AG09319 (cell line): ENCODE data around the gene PIGK.

Source experiments
- DNase-seq: peaks from one replicate; pipeline ENCODE4 v3.0.0-alpha.2; 2010; ENCODE audit warnings: low read depth; ENCODE audit errors: extremely low read depth
- TF ChIP-seq, protein P1 (sequence below): IDR thresholded peaks from 2 replicates; pipeline ENCODE4 v1.5.1; 2011; ENCODE audit warnings: low read depth, mild to moderate bottlenecking, inconsistent platforms, low read length, moderate library complexity

PIGK gene

DNA sequence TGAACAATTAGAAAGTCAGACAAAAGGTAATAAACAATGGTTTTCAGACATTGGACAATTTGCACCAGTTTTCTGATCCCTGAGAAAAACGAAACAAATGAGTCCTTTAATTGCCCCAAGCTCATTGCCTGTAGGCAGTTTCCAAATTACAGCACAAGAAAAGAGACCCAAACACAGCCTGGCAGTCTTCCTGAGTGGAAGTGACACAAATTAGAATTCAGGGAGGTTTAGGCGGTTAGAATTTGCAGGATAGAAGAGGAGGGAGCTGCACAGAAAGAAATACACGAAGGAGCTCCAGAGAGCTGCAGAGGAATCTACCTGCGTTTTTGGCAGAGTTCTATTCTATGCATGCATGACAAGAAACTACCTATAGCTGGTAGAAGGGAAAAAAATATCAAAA, 115.7 kb downstream of the PIGK start:
- DNase-seq: no peak
- TF ChIP-seq, protein P1, sequence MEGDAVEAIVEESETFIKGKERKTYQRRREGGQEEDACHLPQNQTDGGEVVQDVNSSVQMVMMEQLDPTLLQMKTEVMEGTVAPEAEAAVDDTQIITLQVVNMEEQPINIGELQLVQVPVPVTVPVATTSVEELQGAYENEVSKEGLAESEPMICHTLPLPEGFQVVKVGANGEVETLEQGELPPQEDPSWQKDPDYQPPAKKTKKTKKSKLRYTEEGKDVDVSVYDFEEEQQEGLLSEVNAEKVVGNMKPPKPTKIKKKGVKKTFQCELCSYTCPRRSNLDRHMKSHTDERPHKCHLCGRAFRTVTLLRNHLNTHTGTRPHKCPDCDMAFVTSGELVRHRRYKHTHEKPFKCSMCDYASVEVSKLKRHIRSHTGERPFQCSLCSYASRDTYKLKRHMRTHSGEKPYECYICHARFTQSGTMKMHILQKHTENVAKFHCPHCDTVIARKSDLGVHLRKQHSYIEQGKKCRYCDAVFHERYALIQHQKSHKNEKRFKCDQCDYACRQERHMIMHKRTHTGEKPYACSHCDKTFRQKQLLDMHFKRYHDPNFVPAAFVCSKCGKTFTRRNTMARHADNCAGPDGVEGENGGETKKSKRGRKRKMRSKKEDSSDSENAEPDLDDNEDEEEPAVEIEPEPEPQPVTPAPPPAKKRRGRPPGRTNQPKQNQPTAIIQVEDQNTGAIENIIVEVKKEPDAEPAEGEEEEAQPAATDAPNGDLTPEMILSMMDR: no peak

DNA sequence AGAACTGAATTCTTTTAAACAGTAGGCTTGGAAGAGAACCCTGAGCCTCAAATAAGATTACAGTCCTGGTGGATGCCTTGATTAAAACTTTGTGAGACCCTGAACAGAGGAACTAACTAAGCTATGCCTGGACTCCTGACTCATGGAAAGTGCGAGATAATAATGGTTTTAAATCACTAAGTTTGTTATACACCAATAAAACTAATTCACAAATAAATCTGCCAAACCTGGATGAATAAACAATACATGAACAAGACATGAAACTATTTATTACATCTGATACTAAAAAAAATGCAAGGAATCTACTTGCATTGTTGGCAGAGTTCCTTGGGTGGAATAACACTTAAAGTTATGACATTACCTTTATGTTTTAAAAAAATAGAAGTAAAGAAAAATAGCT, 118.4 kb downstream of the PIGK start:
- TF ChIP-seq, protein P1: no peak
- DNase-seq: no peak

DNA sequence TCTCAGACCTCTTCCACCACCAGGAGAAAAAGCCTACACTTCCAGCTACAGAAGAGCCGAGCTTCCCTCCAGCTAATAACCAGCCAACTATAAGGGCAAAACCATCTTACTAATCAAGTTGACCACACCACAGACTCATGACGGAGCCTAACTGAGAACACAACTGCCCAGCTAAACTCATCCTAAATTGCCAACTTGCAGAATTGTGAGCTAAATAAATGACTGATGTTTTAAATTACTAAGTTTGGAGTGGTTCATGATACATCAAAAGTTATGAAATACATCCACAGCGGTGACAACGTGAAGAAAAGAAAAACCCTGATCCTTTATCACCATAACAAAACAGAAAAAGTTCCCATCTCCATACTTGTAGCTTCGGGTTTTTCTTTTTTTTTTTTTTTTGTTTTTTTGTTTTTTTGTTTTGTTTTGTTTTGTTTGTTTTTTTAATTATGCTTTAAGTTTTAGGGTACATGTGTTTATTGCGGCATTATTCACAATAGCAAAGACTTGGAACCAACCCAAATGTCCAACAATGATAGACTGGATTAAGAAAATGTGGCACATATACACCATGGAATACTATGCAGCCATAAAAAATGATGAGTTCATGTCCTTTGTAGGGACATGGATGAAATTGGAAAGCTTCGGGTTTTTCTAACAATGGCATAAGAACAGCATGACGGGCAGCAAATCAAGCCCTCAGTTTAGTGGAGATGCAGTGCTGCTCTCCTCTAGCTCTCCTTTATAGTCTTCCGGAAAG, 122.6 kb downstream of the PIGK start:
- DNase-seq: no peak
- TF ChIP-seq, protein P1: no peak

DNA sequence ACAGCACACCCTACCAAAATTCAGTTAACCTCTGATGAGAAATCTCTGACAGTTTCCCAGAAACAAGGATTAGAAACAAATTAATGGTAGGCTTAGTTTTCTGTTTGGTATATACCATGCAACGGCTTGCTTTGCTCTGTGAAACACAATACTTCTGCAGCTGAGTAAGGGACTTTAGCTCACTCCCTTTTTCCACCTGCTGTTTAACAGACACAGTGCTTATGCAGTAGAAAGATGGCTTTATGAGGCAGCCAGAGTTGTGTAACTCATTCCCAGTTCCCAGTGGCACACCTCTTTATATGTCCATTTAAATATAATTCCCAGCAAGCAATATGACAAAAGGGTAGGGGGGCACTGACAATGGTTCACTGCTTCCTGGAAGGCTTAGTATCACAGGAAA, 124.0 kb downstream of the PIGK start:
- TF ChIP-seq, protein P1: no peak
- DNase-seq: no peak

DNA sequence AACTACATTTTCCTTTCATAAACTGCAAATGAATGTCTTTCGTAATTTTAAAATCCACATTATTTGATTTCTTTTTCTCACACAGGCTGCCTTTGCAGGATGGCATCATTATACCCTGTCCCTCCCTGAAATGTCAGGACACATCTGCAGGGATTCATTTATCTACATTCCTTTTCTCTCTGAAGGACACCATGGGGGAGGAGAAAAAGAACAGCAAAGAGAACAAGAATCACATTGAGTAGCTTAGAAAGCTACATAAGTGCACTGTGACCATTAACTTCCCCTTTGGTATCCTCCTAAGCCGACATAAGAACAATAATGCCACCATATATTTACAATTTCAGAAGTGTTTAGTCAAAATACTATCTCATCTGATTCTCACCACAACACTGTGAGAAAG, 129.5 kb downstream of the PIGK start:
- DNase-seq: no peak
- TF ChIP-seq, protein P1: no peak

DNA sequence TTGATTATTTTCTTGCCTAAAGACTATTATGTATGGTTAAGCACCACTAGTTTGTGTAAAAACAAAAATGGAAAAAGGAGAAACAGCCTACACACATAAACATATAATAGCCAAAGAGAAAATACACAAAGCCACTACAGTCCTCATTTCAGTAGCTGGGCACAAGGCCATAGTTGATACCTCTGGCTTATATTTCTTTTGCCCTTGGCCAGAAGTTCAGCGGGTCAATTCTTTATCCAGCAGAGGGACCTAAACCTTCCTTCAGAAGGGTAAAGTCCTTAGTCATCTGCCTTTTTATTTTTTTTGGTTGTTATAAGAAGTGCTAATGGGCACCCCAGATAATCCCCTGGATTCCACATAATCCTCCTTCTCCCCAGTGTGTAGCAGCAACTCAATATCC, 134.1 kb downstream of the PIGK start:
- TF ChIP-seq, protein P1: no peak

DNA sequence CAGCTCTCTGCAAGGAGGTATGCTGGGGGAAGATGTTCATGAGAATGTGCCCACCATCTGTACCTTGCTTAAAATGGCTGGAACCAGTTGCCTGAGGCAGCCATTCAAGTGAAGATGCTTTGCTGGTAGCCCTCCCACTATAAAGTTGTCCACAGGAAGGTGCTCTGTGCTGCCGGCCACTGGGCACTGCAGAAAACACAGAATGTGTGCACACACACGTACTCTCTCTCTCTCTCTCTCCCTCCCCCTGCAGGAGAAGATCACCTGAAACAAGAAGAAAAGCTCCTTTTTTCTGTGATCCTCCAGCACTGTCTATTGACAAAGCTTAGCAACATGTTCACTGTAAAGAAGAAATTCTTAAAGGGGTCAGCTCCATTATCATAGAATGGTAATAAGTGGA, 134.8 kb downstream of the PIGK start:
- no peak for DNase-seq
- TF ChIP-seq, protein P1: no peak

More for the DNA sequence above, 134.1 kb downstream of the PIGK start:
- no peak for DNase-seq
